HepG2 (cell line): ENCODE results near the gene C2orf81. TPM values are rescaled to one million over a fixed set of nuclear protein-coding genes. Genes with fewer than 3 reads are reported as not detected.

Experiments
- ADNP ChIP-seq: sonication (generic); formaldehyde crosslinking; IDR thresholded peaks from 2 replicates; pipeline ENCODE4 v1.4.0; 2020; ENCODE audit warnings: missing genetic modification reagents
- DPF2 ChIP-seq: sonication (generic); formaldehyde crosslinking; IDR thresholded peaks from 2 replicates; pipeline ENCODE4 v1.4.0; 2020; ENCODE audit warnings: mild to moderate bottlenecking, low read depth, missing genetic modification reagents, borderline replicate concordance
- MAF1 ChIP-seq: sonication (generic); formaldehyde crosslinking; IDR thresholded peaks from 2 replicates; pipeline ENCODE4 v1.5.0; 2020; ENCODE audit warnings: missing genetic modification reagents, borderline replicate concordance
- RARG ChIP-seq: sonication (generic); formaldehyde crosslinking; IDR thresholded peaks from 2 replicates; pipeline ENCODE4 v1.4.0; 2020; ENCODE audit warnings: low read depth, mild to moderate bottlenecking, missing genetic modification reagents
- RXRB ChIP-seq: IDR thresholded peaks from 2 replicates; pipeline ENCODE4 v1.6.1; 2016; ENCODE audit warnings: borderline replicate concordance, missing genetic modification reagents, missing compliant biosample characterization
- XRCC5 ChIP-seq: fragments of 200-400 bp; formaldehyde crosslinking; optimal IDR thresholded peaks from 2 replicates; pipeline ENCODE3; 2017; ENCODE audit warnings: mild to moderate bottlenecking, low read length
- ZC3H13 ChIP-seq: sonication (generic); formaldehyde crosslinking; IDR thresholded peaks from 2 replicates; pipeline ENCODE4 v1.8.1; 2023; ENCODE audit warnings: mild to moderate bottlenecking, missing genetic modification reagents, moderate library complexity
- ZMYM3 ChIP-seq: sonication (generic); formaldehyde crosslinking; IDR thresholded peaks from 2 replicates; pipeline ENCODE4 v1.5.1; 2020; ENCODE audit warnings: mild to moderate bottlenecking, missing genetic modification reagents
- ZNF678 ChIP-seq: sonication (generic); formaldehyde crosslinking; IDR thresholded peaks from 2 replicates; pipeline ENCODE4 v1.4.0; 2020; ENCODE audit warnings: mild to moderate bottlenecking, missing genetic modification reagents
- polyA plus RNA-seq, 8 experiments: library from polyadenylated mRNA; depleted of rRNA in 3 of 8; stranded (reverse) in 7 of 8; unstranded in 1 of 8; fragments of >200 nt; fragmentation: Illumina TruSeq in 4 of 8; extraction: Trizol in 4 of 8; gene quantifications; 2 replicates each; pipeline versions ENCODE4 v1.2.1 to v1.2.3, GENCODE V29; 2011 to 2016; ENCODE audit warnings: low read depth in 4 of 8, missing spikeins in 1 of 8, mixed read lengths in 1 of 8; ENCODE audit not compliant: insufficient read depth in 1 of 8
- total RNA-seq, 5 experiments: library from RNA; depleted of rRNA; stranded (reverse); fragments of >200 nt; fragmentation: Illumina TruSeq; extraction: Trizol; gene quantifications; 2 replicates each; pipeline ENCODE4 v1.2.3, GENCODE V29; 2016; ENCODE audit warnings: low read depth in 1 of 5
- TF ChIP-seq, protein P1 (sequence below): sonication (generic); formaldehyde crosslinking; IDR thresholded peaks from 2 replicates; pipeline ENCODE4 v1.4.0; 2020; ENCODE audit warnings: mild to moderate bottlenecking, low read depth, missing genetic modification reagents
- TF ChIP-seq, protein P2 (sequence below): sonication (generic); formaldehyde crosslinking; IDR thresholded peaks from 2 replicates; pipeline ENCODE4 v1.8.1; 2022; ENCODE audit warnings: mild to moderate bottlenecking, missing genetic modification reagents
- TF ChIP-seq, protein P3 (sequence below): sonication (generic); formaldehyde crosslinking; conservative IDR thresholded peaks from 2 replicates; pipeline ENCODE4 v1.8.1; 2023; ENCODE audit warnings: missing genetic modification reagents
- TF ChIP-seq, protein P4 (sequence below): sonication (generic); formaldehyde crosslinking; IDR thresholded peaks from 2 replicates; pipeline ENCODE4 v1.8.0; 2022; ENCODE audit warnings: missing genetic modification reagents, mild to moderate bottlenecking, moderate library complexity, borderline replicate concordance
- TF ChIP-seq, protein P5 (sequence below): sonication (generic); formaldehyde crosslinking; IDR thresholded peaks from 2 replicates; pipeline ENCODE4 v1.9.0; 2021; ENCODE audit warnings: mild to moderate bottlenecking, missing genetic modification reagents

Gene C2orf81
- total and polyA plus RNA-seq, 2 of the 13 experiments (the other 11 are each of a cell fraction or from before 2014, with no cell fraction given), result 0.15 to 0.17 TPM

DNA sequence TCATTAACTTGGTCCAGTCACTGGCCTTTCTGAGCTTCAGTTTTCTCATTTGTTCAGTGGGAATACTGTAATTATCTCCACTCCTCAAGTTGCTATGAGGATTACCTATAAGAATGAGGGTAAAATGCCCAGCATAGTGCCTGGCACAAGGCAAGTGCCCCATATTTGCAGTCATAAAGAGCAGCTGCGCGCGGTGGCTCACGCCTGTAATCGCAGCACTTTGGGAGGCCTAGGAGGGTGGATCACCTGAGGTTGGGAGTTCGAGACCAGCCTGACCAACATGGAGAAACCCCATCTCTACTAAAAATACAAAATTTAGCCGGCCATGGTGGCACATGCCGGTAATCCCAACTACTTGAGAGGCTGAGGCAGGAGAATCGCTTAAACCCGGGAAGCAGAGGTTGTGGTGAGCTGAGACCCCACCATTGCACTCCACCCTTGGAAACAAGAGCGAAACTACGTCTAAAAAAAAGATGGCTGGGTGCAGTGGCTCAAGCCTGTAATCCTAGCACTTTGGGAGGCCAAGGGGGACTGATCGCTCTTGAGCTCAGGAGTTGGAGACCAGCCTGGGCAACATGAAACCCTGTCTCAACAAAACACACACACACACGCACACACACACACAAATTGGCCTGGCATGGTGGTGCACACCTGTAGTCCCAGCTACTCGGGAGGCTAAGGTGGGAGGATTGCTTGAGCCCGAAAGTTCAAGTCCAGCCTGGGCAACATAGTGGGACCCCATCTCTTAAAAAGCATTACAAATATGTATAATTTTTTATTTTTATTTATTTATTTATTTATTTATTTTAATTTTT lies 21.3 kb upstream of the C2orf81 start (continued):
- TF ChIP-seq, protein P1, sequence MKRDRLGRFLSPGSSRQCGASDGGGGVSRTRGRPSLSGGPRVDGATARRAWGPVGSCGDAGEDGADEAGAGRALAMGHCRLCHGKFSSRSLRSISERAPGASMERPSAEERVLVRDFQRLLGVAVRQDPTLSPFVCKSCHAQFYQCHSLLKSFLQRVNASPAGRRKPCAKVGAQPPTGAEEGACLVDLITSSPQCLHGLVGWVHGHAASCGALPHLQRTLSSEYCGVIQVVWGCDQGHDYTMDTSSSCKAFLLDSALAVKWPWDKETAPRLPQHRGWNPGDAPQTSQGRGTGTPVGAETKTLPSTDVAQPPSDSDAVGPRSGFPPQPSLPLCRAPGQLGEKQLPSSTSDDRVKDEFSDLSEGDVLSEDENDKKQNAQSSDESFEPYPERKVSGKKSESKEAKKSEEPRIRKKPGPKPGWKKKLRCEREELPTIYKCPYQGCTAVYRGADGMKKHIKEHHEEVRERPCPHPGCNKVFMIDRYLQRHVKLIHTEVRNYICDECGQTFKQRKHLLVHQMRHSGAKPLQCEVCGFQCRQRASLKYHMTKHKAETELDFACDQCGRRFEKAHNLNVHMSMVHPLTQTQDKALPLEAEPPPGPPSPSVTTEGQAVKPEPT, result peak; percentile 14; the same call in 1 of the 2 replicates
- TF ChIP-seq, protein P2, sequence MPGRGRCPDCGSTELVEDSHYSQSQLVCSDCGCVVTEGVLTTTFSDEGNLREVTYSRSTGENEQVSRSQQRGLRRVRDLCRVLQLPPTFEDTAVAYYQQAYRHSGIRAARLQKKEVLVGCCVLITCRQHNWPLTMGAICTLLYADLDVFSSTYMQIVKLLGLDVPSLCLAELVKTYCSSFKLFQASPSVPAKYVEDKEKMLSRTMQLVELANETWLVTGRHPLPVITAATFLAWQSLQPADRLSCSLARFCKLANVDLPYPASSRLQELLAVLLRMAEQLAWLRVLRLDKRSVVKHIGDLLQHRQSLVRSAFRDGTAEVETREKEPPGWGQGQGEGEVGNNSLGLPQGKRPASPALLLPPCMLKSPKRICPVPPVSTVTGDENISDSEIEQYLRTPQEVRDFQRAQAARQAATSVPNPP, result 0 out of 2 replicates have a peak, but pooled peaks have one; percentile 5
- TF ChIP-seq ZMYM3 (CRISPR knock-in tag) (peak; percentile 97), ZC3H13 (0 out of 2 replicates have a peak, but pooled peaks have one; percentile 11), ADNP (CRISPR knock-in tag) (peak; percentile 99), RXRB (CRISPR knock-in tag) (peak; percentile 4; the same call in 1 of the 2 replicates), RARG (peak; percentile 71; the same call in 1 of the 2 replicates), MAF1 (CRISPR knock-in tag) (0 out of 2 replicates have a peak, but pooled peaks have one; percentile 1), XRCC5 (peak; percentile 14), ZNF678 (CRISPR knock-in tag) (0 out of 2 replicates have a peak, but pooled peaks have one; percentile 8), DPF2 (CRISPR knock-in tag) (peak; percentile 5; the same call in 1 of the 2 replicates)
- TF ChIP-seq, protein P3, sequence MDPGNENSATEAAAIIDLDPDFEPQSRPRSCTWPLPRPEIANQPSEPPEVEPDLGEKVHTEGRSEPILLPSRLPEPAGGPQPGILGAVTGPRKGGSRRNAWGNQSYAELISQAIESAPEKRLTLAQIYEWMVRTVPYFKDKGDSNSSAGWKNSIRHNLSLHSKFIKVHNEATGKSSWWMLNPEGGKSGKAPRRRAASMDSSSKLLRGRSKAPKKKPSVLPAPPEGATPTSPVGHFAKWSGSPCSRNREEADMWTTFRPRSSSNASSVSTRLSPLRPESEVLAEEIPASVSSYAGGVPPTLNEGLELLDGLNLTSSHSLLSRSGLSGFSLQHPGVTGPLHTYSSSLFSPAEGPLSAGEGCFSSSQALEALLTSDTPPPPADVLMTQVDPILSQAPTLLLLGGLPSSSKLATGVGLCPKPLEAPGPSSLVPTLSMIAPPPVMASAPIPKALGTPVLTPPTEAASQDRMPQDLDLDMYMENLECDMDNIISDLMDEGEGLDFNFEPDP (CRISPR knock-in tag), result peak; percentile 90; the same call in 1 of the 2 replicates
- TF ChIP-seq, protein P4, sequence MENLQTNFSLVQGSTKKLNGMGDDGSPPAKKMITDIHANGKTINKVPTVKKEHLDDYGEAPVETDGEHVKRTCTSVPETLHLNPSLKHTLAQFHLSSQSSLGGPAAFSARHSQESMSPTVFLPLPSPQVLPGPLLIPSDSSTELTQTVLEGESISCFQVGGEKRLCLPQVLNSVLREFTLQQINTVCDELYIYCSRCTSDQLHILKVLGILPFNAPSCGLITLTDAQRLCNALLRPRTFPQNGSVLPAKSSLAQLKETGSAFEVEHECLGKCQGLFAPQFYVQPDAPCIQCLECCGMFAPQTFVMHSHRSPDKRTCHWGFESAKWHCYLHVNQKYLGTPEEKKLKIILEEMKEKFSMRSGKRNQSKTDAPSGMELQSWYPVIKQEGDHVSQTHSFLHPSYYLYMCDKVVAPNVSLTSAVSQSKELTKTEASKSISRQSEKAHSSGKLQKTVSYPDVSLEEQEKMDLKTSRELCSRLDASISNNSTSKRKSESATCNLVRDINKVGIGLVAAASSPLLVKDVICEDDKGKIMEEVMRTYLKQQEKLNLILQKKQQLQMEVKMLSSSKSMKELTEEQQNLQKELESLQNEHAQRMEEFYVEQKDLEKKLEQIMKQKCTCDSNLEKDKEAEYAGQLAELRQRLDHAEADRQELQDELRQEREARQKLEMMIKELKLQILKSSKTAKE (CRISPR knock-in tag), result 0 out of 2 replicates have a peak, but pooled peaks have one; percentile 12
- TF ChIP-seq, protein P5, sequence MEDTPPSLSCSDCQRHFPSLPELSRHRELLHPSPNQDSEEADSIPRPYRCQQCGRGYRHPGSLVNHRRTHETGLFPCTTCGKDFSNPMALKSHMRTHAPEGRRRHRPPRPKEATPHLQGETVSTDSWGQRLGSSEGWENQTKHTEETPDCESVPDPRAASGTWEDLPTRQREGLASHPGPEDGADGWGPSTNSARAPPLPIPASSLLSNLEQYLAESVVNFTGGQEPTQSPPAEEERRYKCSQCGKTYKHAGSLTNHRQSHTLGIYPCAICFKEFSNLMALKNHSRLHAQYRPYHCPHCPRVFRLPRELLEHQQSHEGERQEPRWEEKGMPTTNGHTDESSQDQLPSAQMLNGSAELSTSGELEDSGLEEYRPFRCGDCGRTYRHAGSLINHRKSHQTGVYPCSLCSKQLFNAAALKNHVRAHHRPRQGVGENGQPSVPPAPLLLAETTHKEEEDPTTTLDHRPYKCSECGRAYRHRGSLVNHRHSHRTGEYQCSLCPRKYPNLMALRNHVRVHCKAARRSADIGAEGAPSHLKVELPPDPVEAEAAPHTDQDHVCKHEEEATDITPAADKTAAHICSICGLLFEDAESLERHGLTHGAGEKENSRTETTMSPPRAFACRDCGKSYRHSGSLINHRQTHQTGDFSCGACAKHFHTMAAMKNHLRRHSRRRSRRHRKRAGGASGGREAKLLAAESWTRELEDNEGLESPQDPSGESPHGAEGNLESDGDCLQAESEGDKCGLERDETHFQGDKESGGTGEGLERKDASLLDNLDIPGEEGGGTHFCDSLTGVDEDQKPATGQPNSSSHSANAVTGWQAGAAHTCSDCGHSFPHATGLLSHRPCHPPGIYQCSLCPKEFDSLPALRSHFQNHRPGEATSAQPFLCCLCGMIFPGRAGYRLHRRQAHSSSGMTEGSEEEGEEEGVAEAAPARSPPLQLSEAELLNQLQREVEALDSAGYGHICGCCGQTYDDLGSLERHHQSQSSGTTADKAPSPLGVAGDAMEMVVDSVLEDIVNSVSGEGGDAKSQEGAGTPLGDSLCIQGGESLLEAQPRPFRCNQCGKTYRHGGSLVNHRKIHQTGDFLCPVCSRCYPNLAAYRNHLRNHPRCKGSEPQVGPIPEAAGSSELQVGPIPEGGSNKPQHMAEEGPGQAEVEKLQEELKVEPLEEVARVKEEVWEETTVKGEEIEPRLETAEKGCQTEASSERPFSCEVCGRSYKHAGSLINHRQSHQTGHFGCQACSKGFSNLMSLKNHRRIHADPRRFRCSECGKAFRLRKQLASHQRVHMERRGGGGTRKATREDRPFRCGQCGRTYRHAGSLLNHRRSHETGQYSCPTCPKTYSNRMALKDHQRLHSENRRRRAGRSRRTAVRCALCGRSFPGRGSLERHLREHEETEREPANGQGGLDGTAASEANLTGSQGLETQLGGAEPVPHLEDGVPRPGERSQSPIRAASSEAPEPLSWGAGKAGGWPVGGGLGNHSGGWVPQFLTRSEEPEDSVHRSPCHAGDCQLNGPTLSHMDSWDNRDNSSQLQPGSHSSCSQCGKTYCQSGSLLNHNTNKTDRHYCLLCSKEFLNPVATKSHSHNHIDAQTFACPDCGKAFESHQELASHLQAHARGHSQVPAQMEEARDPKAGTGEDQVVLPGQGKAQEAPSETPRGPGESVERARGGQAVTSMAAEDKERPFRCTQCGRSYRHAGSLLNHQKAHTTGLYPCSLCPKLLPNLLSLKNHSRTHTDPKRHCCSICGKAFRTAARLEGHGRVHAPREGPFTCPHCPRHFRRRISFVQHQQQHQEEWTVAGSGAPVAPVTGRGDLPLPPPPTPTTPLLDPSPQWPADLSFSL (CRISPR knock-in tag), result peak; percentile 71; the same call in 1 of the 2 replicates
